ENCODE results near the gene TPK1.

GRCh38 chr7:144403102-144403501 is 432.8 kb downstream of the TPK1 start:
- no peak for TF ChIP-seq POLR2AphosphoS5 (IDR thresholded peaks at IDR 0.05; ENCODE audit: borderline replicate concordance, low read depth, low read length)
- no peak for TF ChIP-seq EZH2 (IDR thresholded peaks at IDR 0.05)
- no peak for TF ChIP-seq FOXP2 (optimal IDR thresholded peaks at IDR 0.05; ENCODE audit: control extremely low read depth, extremely low read length, insufficient read depth)
